Gastroesophageal sphincter (tissue), 4 donors: ENCODE data around the gene PCDHA13. TPM values are rescaled to one million over a fixed set of nuclear protein-coding genes. Genes with fewer than 3 reads are reported as not detected.

Experiments used
- ATAC-seq: fragments of 150-250 bp; one replicate; pipeline ENCODE4 v1.9.1; 2016; ENCODE audit warnings: mild to moderate bottlenecking, moderate library complexity
- H3K27ac ChIP-seq, 4 donors: fragments of 200-600 bp; sonication (generic) in 3 of 4; 1 replicate in 3 of 4; 2 replicates in 1 of 4; pipeline ENCODE4 v1.5.1; 2016 to 2019
- H3K27me3 ChIP-seq: fragments of 200-600 bp; sonication (generic); one replicate; pipeline ENCODE4 v1.5.1; 2019
- H3K36me3 ChIP-seq, 2 donors: fragments of 200-600 bp; sonication (generic); one replicate each; pipeline ENCODE4 v1.5.1; 2019; ENCODE audit warnings: control low read depth in 1 of 2
- H3K4me1 ChIP-seq, 3 donors: fragments of 200-600 bp; sonication (generic); 1 replicate in 2 of 3; 2 replicates in 1 of 3; pipeline ENCODE4 v1.5.1; 2016 to 2019; ENCODE audit warnings: control low read depth in 2 of 3
- H3K4me3 ChIP-seq, 2 donors: fragments of 200-600 bp; sonication (generic); one replicate each; pipeline ENCODE4 v1.5.1; 2019; ENCODE audit warnings: mild to moderate bottlenecking in 1 of 2, moderate library complexity in 1 of 2
- H3K9me3 ChIP-seq, 3 donors: fragments of 200-600 bp; sonication (generic); one replicate each; pipeline ENCODE4 v1.5.1; 2017 to 2019; ENCODE audit warnings: control low read depth in 2 of 3
- EP300 ChIP-seq: sonication (generic); formaldehyde crosslinking; IDR thresholded peaks from one replicate; pipeline ENCODE4 v1.6.1; 2017; ENCODE audit warnings: antibody characterized with exemption, mild to moderate bottlenecking
- POLR2A ChIP-seq, 2 donors: fragments of 450-650 bp; IDR thresholded peaks; one replicate each; pipeline ENCODE4 v1.6.1; 2017; ENCODE audit warnings: antibody characterized with exemption in 2 of 2, mild to moderate bottlenecking in 2 of 2, moderate library complexity in 1 of 2
- POLR2AphosphoS5 ChIP-seq: sonication (generic); formaldehyde crosslinking; IDR thresholded peaks from one replicate; pipeline ENCODE4 v1.6.1; 2017; ENCODE audit warnings: antibody characterized with exemption
- WGBS, 2 donors: methylation state at CpG; one replicate each; pipeline ENCODE4 v1.1.5; 2018; ENCODE audit warnings: low coverage in 1 of 2; 5-methylcytosine and 5-hydroxymethylcytosine counted together
- total RNA-seq, 4 donors: library from RNA; depleted of rRNA; stranded (reverse); fragments of >200 nt; gene quantifications; one replicate each; pipeline ENCODE4 v1.1.0, GENCODE V29; 2016
- TF ChIP-seq, protein P1 (sequence below), 4 experiments: fragments of 200-600 bp in 2 of 4; fragments of 450-650 bp in 2 of 4; sonication (generic) in 1 of 4; IDR thresholded peaks; one replicate each; pipeline ENCODE4 v1.5.1; 2017 to 2019; ENCODE audit warnings: antibody characterized with exemption in 4 of 4, mild to moderate bottlenecking in 2 of 4, moderate library complexity in 2 of 4

The PCDHA13 gene
- total RNA-seq, 4 donors from 2014 or later = 0.22 to 2.5 (median 0.79) TPM

DNA sequence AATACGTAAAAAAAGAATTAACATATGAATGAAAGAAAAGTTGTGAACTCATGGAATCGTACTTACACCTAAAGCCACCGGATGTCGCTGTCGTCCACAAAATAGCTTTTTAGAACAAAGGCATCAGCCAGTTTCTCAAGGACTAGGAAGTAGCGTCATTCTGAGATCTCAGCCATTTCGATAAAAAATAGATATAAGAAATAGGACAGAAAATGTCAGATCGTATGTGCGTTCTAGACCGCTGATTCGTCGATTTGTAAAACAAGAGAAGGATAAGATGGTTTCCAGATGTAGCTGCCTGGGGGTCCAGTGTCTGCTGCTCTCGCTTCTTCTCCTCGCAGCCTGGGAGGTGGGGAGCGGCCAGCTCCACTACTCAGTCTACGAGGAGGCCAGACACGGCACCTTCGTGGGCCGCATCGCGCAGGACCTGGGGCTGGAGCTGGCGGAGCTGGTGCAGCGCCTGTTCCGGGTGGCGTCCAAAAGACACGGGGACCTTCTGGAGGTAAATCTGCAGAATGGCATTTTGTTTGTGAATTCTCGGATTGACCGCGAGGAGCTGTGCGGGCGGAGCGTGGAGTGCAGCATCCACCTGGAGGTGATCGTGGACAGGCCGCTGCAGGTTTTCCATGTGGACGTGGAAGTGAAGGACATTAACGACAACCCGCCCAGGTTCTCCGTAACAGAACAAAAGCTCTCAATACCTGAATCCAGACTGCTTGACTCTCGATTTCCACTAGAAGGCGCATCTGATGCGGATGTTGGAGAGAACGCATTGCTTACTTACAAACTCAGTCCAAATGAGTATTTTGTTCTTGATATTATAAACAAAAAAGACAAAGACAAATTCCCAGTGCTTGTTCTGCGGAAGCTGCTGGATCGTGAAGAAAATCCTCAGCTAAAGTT is 25.9 kb upstream of the PCDHA13 start, which contains the start of gene PCDHA10:
TSS of gene PCDHA10 (plus strand) at position 126 of the 903 bp plus-strand sequence. CDS start at position 278, 152 bp downstream.
- Histone ChIP-seq H3K36me3 (no peaks in the 10 kb centered on the region), H3K4me1 (no peaks in the 10 kb centered on the region), H3K9me3 (peaks cover 0 to 61% (median 0%) of the 10 kb centered on the region in 3 donors), H3K27me3 (peaks cover 81% of the 10 kb centered on the region), H3K27ac (peak within 1 kb of the TSS in 1 of 4 donors; percentile 56), H3K4me3 (peak within 1 kb of the TSS; percentile 6 to 27)
- WGBS, 2 donors = 11 to 18% methylated on average over 8 to 40 of the region's 44 CpGs
- no peak for ATAC-seq
- TF ChIP-seq POLR2A (IDR thresholded peaks at IDR 0.05) = no peak
- TF ChIP-seq, protein P1, sequence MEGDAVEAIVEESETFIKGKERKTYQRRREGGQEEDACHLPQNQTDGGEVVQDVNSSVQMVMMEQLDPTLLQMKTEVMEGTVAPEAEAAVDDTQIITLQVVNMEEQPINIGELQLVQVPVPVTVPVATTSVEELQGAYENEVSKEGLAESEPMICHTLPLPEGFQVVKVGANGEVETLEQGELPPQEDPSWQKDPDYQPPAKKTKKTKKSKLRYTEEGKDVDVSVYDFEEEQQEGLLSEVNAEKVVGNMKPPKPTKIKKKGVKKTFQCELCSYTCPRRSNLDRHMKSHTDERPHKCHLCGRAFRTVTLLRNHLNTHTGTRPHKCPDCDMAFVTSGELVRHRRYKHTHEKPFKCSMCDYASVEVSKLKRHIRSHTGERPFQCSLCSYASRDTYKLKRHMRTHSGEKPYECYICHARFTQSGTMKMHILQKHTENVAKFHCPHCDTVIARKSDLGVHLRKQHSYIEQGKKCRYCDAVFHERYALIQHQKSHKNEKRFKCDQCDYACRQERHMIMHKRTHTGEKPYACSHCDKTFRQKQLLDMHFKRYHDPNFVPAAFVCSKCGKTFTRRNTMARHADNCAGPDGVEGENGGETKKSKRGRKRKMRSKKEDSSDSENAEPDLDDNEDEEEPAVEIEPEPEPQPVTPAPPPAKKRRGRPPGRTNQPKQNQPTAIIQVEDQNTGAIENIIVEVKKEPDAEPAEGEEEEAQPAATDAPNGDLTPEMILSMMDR (IDR thresholded peaks at IDR 0.05) = peak in 2 of 4 experiments; percentile 15 to 39

- no peak for ATAC-seq
- Histone ChIP-seq H3K27me3 (peaks cover 86% of the 10 kb centered on the region), H3K36me3 (no peaks in the 10 kb centered on the region), H3K27ac (no peak overlapping the region), H3K9me3 (peaks cover 0 to 71% (median 0%) of the 10 kb centered on the region in 3 donors), H3K4me1 (no peaks in the 10 kb centered on the region), H3K4me3 (no peak overlapping the region)
- TF ChIP-seq POLR2AphosphoS5 = no peak
- TF ChIP-seq, protein P1 (IDR thresholded peaks at IDR 0.05) = no peak
- TF ChIP-seq EP300 = no peak
- TF ChIP-seq POLR2A (IDR thresholded peaks at IDR 0.05) = no peak
- 35 to 55% methylated on average over 4 to 19 of the region's 94 CpGs for WGBS, 2 donors
These were observed 24.5 kb upstream of the PCDHA13 start for GRCh38 chr5:140857177-140857986.

GRCh38 chr5:140857987-140858240 is 24.0 kb upstream of the PCDHA13 start:
- ATAC-seq = no peak
- 40% methylated on average over 2 of the region's 22 CpGs; no CpG with 5 or more reads in 1 of the 2 donors for WGBS, 2 donors
- Histone ChIP-seq H3K4me1 (no peaks in the 10 kb centered on the region), H3K9me3 (peaks cover 0 to 71% (median 0%) of the 10 kb centered on the region in 3 donors), H3K4me3 (no peak overlapping the region), H3K36me3 (no peaks in the 10 kb centered on the region), H3K27me3 (peaks cover 86% of the 10 kb centered on the region), H3K27ac (no peak overlapping the region)
- TF ChIP-seq, protein P1 (IDR thresholded peaks at IDR 0.05) = no peak
- TF ChIP-seq POLR2A (IDR thresholded peaks at IDR 0.05) (no peak), POLR2AphosphoS5 (no peak), EP300 (no peak)

DNA sequence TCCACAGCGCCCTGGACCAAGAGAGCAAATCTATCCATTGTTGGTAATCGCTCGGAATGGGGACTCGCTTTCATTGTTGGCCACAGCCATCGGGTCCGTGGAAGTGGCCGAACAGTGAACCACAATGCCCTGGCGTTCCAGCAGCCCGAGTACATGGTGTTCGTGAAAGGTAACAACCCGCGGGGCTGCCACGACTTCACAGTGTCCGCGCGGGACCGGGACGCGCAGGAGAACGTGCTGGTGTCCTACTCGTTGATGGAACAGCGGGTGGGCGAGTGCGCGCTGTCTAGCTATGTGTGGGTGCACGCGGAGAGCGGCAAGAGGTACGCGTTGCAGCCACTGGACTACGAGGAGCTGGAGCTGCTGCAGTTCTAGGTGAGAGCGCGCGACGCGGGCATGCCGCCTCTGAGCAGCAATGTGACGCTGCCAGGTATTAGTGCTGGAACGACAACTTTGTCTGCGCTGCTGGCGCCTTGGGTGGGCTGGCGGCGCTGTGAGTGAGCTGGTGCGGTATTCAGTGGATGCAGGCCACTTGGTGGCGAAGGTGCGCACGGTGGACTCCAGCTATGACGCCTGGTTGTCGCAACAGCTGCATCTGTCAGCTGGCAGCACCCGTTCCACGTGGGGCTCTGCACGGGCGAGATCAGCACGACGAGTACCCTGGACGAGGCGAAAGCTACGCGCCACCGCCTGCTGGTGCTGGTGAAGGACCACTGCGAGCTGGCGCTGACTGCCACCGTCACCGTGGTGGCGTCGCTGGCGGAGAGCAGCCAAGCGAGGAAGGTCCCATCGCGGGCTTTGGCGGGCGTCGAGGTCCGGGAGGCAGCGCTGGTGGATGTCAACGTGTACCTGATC is 19.3 kb upstream of the PCDHA13 start:
- TF ChIP-seq, protein P1 (IDR thresholded peaks at IDR 0.05) = no peak
- no peak for TF ChIP-seq POLR2A (IDR thresholded peaks at IDR 0.05)
- no peak for TF ChIP-seq EP300
- TF ChIP-seq POLR2AphosphoS5 = no peak
- peaks cover 57% of the 10 kb centered on the region for H3K27me3 ChIP-seq
- no peak for ATAC-seq
- H3K4me1 ChIP-seq = no peaks in the 10 kb centered on the region
- H3K36me3 ChIP-seq = no peaks in the 10 kb centered on the region
- WGBS, 2 donors = 41% methylated on average over 8 of the region's 76 CpGs; no CpG with 5 or more reads in 1 of the 2 donors
- peaks cover 0 to 59% (median 0%) of the 10 kb centered on the region in 3 donors for H3K9me3 ChIP-seq
- no peak overlapping the region for H3K27ac ChIP-seq
- H3K4me3 ChIP-seq = no peak overlapping the region
